ENCODE data around the gene FBXO45.

- no peak for TF ChIP-seq CTCF (IDR thresholded peaks at IDR 0.05)
- no peak for TF ChIP-seq POLR2A (IDR thresholded peaks at IDR 0.05)
Measured at GRCh38 chr3:196544491-196544992, 23.9 kb upstream of the FBXO45 start.
